AG09309 (cell line): ENCODE measurements around the gene DENND5A.
"Not testable (repeated sequence)": the region's sequence is repeated elsewhere in the genome, so short reads cannot be mapped to it uniquely, and the experiment has no call there.

Experiments
- DNase-seq: peaks from one replicate; pipeline ENCODE4 v3.0.0-alpha.2; 2010; ENCODE audit warnings: low read depth
- H3K4me3 ChIP-seq: 2 replicates; pipeline ENCODE4 v1.5.1; 2011; ENCODE audit warnings: mild to moderate bottlenecking, low read depth, low read length, moderate library complexity; ENCODE audit not compliant: control insufficient read depth
- CTCF ChIP-seq: IDR thresholded peaks from 2 replicates; pipeline ENCODE4 v1.5.1; 2011; ENCODE audit warnings: mild to moderate bottlenecking, low read depth, low read length, inconsistent platforms; ENCODE audit not compliant: insufficient read depth, control insufficient read depth; ENCODE audit errors: missing control alignments

The DENND5A gene

GRCh38 chr11:9214765-9215164 is 50.4 kb downstream of the DENND5A start:
- no peak for DNase-seq
- H3K4me3 ChIP-seq: no peak overlapping the region
- TF ChIP-seq CTCF: no peak

- H3K4me3 ChIP-seq: no peak overlapping the region
- DNase-seq: no peak
- no peak for TF ChIP-seq CTCF
Observed at GRCh38 chr11:9211322-9211721, 53.8 kb downstream of the DENND5A start.

GRCh38 chr11:9210922-9211320 is 54.2 kb downstream of the DENND5A start:
- TF ChIP-seq CTCF: no peak
- H3K4me3 ChIP-seq: no peak overlapping the region
- DNase-seq: no peak

- DNase-seq: no peak
- no peak overlapping the region for H3K4me3 ChIP-seq
- TF ChIP-seq CTCF: no peak
Observed at GRCh38 chr11:9210224-9210921, 54.8 kb downstream of the DENND5A start.

DNA sequence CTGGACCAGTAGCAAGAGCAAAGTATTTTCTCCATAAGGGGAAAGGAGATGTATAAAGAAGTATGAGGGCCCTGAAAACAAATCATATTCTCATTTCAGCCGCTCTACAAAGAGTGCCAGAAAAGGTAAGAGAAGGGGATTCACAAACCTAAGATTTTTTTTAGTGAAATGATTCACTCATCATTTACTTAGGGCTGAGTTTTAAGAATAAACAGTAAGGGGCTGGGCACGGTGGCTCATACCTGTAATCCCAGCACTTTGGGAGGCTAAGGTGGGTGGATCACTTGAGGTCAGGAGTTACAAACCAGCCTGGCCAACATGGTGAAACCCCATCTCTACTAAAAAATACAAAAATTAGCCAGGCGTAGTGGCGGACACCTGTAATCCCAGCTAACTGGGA is 55.5 kb downstream of the DENND5A start:
- DNase-seq, H3K4me3 ChIP-seq: not testable (repeated sequence)

DNA sequence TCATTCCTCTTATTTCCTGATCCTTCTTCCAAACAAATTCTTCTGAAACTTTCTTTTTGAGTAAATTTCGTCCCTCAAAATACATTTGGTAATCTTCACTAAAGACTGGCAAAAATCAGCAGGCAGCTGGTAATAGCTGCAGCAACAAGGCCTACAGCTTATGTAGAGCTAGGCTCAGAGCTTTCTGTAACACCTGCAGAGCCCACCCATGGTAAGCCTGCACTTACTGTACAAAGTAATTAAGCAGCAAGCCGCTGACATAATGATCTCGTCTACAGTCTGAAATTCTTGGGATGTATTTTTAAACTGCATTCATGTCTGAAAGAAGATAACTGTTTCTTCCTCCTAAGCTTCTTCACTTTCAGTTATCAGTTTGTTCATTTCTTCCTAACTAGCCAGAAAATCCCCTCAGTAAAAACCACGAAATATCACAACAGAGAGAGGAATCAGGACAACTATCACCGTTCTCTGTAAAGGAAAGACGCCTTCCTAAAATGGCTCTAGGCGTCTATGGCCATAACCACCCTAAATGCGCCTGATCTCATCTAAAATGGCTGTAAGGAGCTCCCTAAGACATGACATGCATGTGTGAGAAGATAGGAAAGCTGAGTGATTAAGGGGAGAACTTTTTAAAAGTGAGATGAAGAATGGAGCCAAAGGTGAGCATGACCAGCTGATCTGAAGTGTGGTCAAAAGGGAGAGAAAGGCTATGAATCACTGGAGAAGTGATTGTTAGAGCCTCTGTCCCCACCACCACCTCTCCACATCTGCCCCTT is 56.2 kb downstream of the DENND5A start:
- TF ChIP-seq CTCF: no peak
- DNase-seq: no peak
- no peak overlapping the region for H3K4me3 ChIP-seq

DNA sequence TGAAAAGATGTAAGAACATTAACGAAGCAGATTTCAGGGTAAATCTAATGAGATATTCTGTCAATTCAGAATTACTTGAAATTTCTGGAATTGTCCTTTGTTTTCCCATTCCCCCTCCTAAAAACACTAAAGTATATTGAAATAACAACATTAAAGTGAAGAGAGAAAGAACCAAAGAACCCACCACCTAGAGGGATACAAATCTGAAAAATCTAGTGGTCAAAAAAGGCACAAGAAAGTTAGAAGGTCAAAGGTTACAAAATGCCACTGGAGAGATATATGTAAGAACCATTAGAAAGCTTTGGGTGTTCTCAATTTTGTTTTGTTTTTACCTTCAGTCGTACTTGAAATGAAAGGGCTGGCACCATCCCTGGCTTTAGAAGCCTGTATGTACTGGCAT is 57.9 kb downstream of the DENND5A start:
- no peak for TF ChIP-seq CTCF
- DNase-seq: no peak
- H3K4me3 ChIP-seq: no peak overlapping the region
